ENCODE measurements around the gene RAB38.

DNA sequence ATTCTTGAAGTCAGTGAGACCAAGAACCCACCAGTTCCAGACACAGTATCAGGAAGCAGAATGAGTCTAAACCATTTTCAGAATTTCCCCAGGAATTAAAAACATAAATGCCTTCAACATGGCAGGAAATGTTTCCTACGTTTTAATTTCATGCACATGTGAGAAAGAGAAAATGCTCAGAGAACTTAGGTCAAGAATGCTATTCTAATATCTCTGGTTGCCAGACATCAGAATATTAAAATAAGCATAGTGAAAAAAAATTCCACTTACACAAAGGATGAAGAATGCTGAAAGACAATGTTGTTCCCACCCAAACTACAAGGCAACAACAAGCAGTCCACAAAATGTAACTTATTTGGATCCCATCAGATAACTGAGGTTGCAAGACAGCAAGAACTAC lies 104.8 kb downstream of the RAB38 start:
- TF ChIP-seq, protein P1, sequence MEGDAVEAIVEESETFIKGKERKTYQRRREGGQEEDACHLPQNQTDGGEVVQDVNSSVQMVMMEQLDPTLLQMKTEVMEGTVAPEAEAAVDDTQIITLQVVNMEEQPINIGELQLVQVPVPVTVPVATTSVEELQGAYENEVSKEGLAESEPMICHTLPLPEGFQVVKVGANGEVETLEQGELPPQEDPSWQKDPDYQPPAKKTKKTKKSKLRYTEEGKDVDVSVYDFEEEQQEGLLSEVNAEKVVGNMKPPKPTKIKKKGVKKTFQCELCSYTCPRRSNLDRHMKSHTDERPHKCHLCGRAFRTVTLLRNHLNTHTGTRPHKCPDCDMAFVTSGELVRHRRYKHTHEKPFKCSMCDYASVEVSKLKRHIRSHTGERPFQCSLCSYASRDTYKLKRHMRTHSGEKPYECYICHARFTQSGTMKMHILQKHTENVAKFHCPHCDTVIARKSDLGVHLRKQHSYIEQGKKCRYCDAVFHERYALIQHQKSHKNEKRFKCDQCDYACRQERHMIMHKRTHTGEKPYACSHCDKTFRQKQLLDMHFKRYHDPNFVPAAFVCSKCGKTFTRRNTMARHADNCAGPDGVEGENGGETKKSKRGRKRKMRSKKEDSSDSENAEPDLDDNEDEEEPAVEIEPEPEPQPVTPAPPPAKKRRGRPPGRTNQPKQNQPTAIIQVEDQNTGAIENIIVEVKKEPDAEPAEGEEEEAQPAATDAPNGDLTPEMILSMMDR (IDR thresholded peaks at IDR 0.05) = no peak
- no peak for TF ChIP-seq EZH2 (IDR thresholded peaks at IDR 0.05; ENCODE audit: borderline replicate concordance, insufficient read depth, low read depth, low read length, poor library complexity, severe bottlenecking)

All from B cell (primary cell).